Esophagus muscularis mucosa (tissue), 4 donors: Measurements from ENCODE around the gene PIGBOS1.

Experiments used
- EP300 ChIP-seq: sonication (generic); formaldehyde crosslinking; IDR thresholded peaks from one replicate; pipeline ENCODE4 v1.6.1; 2017; ENCODE audit warnings: antibody characterized with exemption
- POLR2A ChIP-seq: fragments of 450-650 bp; IDR thresholded peaks from one replicate; pipeline ENCODE4 v1.6.1; 2017; ENCODE audit warnings: antibody characterized with exemption, moderate library complexity, mild to moderate bottlenecking, low read depth
- POLR2AphosphoS5 ChIP-seq, 2 donors: sonication (generic); formaldehyde crosslinking; IDR thresholded peaks; one replicate each; pipeline ENCODE4 v1.6.1; 2017; ENCODE audit warnings: antibody characterized with exemption in 2 of 2
- TF ChIP-seq, protein P1 (sequence below), 3 experiments: fragments of 200-600 bp in 2 of 3; fragments of 450-650 bp in 1 of 3; sonication (generic) in 2 of 3; IDR thresholded peaks; one replicate each; pipeline ENCODE4 v1.5.1; 2017 to 2019; ENCODE audit warnings: antibody characterized with exemption in 3 of 3, mild to moderate bottlenecking in 2 of 3, moderate library complexity in 1 of 3

DNA sequence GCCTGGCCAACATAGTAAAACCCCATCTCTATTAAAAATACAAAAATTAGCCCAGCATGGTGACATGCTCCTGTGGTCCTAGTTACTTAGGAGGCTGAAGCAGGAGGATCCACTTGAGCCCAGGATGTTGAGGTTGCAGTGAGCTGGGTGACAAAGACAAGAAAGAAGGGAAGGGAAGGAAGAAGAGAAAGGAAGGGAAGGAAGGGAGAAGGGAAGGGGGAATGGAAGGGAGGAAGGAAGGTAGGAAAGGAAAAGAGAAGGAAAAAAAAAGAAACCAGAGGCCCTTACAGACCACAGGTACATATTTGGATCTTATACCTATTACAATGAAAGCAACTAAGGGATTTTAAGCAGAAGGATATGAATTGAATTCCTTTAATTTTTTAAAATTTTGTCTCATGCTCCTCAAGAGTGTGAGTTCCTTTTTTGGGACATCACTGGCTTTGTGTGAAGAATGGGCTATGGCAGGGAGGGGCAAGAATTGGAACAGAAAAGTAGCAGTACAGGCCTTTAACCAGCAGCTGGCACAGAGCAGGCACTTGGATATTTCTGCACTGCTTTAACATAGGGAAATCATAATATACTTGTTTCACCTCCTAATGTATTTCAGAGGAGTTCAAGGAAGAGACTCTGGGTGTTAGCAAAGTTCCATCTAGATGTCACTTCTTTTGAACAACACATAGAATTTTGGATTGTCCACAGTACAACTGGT, 37.2 kb downstream of the PIGBOS1 start:
- TF ChIP-seq EP300 (no peak), POLR2AphosphoS5 (IDR thresholded peaks at IDR 0.05) (no peak), POLR2A (no peak)
- TF ChIP-seq, protein P1, sequence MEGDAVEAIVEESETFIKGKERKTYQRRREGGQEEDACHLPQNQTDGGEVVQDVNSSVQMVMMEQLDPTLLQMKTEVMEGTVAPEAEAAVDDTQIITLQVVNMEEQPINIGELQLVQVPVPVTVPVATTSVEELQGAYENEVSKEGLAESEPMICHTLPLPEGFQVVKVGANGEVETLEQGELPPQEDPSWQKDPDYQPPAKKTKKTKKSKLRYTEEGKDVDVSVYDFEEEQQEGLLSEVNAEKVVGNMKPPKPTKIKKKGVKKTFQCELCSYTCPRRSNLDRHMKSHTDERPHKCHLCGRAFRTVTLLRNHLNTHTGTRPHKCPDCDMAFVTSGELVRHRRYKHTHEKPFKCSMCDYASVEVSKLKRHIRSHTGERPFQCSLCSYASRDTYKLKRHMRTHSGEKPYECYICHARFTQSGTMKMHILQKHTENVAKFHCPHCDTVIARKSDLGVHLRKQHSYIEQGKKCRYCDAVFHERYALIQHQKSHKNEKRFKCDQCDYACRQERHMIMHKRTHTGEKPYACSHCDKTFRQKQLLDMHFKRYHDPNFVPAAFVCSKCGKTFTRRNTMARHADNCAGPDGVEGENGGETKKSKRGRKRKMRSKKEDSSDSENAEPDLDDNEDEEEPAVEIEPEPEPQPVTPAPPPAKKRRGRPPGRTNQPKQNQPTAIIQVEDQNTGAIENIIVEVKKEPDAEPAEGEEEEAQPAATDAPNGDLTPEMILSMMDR (IDR thresholded peaks at IDR 0.05) = peak in 1 of 3 experiments; percentile 9
